GM21825 (cell line): ENCODE data around the gene METTL9.
A peak's percentile ranks its signal among the peaks of the same experiment; 100 is the strongest.
"Not testable (repeated sequence)": the region's sequence is repeated elsewhere in the genome, so short reads cannot be mapped to it uniquely, and the experiment has no call there.

Experiments used
- ATAC-seq: cut with Tn5 transposase; IDR thresholded peaks from one replicate; pipeline ENCODE4 v1.9.1; 2021; ENCODE audit warnings: mild to moderate bottlenecking, moderate library complexity; ENCODE audit not compliant: unreplicated experiment

The METTL9 gene

DNA sequence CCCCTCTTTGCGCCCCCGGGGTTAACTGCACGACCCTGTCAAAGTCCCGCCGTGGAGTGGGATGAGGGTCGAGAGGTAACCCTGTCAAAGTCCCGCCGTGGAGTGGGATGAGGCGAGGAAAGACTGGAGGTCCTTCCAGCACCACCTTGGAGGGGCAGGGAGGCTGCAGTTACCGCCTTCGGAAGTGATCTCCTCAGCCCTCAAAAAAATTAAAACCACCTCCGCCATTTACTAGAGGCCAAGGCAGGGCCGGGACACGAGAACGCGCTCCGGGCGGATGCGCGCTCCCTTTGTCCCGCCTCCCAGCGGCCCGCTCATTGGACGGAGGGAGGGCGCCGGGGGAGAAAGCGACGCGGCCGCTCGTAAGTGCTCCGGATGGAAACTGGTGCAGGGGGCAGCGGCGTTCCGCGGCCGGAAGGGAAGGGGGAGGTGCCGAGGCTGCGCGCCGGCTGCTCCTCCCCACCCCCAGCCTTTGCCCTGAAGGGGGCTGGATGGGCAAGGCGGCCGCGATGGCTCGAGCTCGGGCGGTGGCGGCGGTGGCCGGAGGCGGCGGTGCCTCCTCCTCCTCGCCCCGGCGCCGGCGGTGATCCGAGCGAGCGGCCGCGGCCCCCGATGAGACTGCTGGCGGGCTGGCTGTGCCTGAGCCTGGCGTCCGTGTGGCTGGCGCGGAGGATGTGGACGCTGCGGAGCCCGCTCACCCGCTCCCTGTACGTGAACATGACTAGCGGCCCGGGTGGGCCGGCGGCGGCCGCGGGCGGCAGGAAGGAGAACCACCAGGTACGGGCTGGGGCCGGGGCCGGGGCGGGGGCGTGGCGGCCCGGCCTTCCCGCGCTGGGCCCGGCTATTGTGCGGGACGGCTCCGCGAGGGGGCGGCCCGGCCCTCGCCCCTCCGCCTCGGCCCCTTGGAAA is at the start of gene METTL9:
Gene METTL9 (plus strand): TSS at position 456 of the 909 bp plus-strand sequence. CDS start 157 bp downstream, at position 613.
- ATAC-seq = peak; percentile 88

DNA sequence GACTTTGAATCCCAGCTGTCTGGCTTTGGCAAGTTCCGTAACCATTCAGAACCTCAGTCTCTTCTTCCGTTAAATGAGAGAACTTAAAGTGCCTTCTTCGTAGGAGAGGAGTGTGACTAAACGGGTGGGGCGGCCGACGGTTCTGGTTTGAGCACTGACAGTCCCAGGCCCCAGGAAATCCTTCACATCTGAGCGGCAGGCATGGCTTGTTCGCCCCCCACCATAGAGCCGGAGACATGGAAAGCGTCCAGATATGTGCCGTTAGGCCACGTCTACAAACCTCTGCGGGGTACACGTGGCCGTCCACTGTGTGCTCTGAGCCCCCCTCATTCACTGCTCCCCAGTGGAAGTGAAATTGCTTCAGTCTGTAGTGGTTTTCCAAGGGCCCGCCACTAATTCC is 49.4 kb upstream of the METTL9 start:
- not testable (repeated sequence) for ATAC-seq

DNA sequence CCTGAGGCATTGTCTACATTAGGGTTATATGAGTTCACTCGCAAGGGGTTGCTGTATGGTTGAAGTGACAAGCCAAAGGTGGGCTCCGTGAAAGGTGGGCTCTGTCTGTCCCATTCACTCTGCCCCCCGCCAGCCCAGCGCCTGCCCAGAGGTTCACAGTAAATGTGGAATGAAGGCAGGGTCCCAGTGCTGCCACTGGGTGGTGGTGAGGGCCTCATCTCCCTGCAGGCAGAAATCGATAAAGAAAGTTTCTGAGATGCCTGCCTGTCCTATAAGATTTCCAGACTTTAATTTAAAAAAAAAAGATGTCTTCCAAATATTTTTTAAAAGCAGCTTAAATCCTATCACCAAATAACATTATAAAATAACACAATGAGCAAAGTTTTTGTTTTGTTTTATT is 48.9 kb upstream of the METTL9 start:
- not testable (repeated sequence) for ATAC-seq

DNA sequence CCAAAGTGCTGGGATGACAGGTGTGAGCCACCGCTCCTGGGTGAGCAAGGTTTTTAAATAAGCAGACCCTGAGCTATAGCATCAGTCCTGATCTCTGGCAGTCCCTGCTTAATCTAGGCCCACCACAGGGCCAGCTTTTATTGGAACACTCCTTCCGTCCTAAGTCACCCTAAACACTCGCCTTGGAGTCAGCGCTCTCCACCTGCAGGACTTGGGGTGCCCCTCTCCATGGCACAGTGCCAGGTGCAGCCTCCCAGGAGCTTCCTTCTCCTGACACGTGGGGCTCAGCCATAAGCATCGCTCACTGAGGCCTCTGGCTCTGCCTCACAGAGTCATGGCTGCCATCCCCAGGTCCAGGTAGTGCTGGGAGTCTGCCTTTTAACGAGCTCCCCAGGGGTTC is 48.3 kb upstream of the METTL9 start:
- not testable (repeated sequence) for ATAC-seq

DNA sequence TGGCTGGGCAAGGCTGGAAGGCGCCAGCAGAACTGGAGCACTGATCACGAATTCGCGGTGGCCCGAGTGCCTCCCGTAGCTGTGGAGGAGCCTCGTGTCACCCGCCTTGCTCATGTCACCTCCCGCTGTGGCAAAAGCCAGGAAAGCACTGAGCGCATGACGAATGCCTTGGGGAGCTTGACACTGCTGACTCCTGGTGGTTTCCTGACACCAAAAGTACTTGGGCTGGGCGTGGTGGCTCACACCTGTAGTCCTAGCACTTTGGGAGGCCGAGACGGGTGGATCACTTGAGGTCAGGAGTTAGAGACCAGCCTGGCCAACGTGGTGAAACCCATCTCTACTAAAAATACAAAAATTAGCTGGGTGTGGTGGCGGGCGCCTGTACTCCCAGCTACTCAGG is 47.8 kb upstream of the METTL9 start:
- not testable (repeated sequence) for ATAC-seq

- not testable (repeated sequence) for ATAC-seq
Observed at GRCh38 chr16:21553481-21554296, 45.7 kb upstream of the METTL9 start.

GRCh38 chr16:21554795-21555585 is 44.4 kb upstream of the METTL9 start:
- peak; percentile 96 for ATAC-seq

- ATAC-seq = not testable (repeated sequence)
Observed at GRCh38 chr16:21555621-21556020, 43.8 kb upstream of the METTL9 start.

GRCh38 chr16:21556026-21556595 is 43.3 kb upstream of the METTL9 start:
- ATAC-seq = not testable (repeated sequence)

GRCh38 chr16:21556651-21557241 is 42.6 kb upstream of the METTL9 start:
- ATAC-seq = not testable (repeated sequence)

- ATAC-seq = no peak
Observed at GRCh38 chr16:21560462-21560861, 38.9 kb upstream of the METTL9 start.

DNA sequence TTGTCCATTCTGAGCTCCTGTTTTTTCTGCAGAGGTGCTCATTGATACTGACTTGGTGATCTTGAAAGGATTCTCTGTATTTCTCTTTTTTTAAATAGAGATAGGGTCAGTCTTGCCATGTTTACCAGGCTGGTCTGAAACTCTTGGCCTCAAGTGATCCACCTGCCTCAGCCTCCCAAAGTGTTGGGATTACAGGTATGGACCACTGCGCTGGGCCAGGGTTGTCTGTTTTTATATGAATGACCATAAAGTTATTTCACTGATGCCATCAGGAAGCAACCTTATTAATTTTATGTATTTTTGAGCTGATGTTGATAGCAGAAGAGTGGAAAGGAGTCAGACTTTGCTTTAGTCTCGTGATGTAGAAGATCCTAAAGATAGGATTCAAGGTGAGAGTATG is 35.7 kb upstream of the METTL9 start:
- no peak for ATAC-seq

- ATAC-seq = not testable (repeated sequence)
Observed at GRCh38 chr16:21564367-21564766, 35.0 kb upstream of the METTL9 start.

DNA sequence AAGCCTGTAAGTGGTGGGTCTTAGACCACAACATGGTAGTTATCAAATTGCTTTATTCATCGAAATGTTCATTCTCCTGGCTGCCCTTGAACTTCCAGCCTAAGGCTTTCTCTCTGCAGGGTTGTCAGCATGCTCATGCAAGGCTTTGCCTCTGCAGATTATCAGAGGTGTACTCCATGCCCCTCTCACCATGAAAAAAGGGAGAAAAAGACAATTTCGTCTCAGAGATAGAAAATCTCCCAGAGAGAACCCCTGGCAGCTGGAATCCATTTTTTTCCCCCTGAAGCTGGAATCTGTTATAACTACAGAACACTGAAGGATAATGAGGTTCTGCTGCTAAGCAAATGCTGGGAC is 33.9 kb upstream of the METTL9 start:
- no peak for ATAC-seq

- no peak for ATAC-seq
Observed at GRCh38 chr16:21565861-21566669, 33.3 kb upstream of the METTL9 start.

DNA sequence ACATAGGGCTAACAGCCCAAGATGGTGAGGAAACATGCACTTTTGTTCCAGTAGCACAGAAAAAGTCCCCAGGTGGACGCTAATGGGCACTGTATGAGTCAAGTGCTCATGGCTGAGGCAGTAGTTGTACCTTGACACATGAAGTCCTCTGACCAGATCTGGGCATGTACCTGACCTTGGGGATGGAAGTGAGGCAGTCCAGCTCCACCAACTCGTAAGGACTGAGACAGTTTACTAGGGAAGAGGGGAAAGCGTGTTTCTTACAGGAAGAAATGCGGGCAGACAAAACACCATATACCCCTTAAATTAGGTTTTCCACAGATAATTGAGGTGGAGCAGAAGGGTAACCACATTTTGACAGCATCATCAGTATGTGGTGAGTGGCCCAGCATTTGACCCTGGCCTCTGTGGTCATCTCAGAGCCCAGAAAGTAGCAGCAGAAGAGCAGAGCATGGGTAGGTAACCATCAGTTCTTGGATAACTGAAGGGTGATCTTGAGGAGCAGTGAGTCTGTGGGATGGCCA is 32.4 kb upstream of the METTL9 start:
- ATAC-seq = no peak

DNA sequence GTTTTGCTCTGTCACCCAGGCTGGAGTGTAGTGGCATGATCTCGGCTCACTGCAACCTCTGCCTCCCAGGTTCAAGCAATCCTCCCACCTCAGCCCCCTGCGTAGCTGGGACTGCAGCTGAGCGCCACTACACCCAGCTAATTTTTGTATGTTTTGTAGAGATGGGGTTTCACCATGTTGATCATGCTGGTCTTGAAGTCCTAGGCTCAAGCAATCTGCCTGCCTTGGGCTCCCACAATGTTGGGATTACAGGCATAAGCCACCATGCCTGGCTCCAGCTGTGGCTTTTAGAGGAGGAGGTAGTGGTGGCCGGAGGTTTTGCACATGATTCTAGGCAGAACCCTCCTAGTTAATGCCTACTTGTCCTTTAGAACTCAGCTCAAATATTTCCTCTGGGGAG is 31.9 kb upstream of the METTL9 start:
- not testable (repeated sequence) for ATAC-seq

DNA sequence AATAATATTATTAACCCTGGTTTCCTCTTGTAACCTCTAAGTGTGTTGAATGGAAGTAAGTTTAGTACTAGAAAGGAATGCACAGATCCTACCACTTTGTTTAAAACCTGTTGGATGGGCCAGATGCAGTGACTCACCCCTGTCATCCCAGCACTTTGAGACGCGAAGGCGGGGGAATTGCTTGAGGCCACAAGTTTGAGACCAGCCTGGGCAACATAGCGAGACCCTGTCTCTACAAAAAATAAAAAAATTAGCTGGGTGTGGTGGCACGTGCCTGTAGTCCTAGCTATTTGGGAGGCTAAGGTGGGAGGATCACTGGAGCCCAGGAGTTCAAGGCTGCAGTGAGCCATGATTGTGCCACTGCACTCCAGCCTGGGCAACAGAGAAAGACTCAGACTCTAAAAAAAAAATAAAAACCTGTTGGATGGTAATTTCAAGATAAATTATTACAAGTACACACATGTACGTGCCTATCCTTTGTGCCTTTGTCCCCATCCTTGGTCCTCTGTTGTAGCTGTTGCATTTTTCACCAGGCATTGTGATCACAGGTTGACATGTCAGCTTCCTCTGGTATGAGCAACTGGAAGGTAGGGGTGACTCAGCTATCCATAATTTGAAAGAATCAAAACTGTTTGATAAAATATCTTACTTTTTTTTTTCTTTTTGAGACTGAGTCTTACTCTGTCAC is 30.7 kb upstream of the METTL9 start:
- no peak for ATAC-seq

- no peak for ATAC-seq
Observed at GRCh38 chr16:21570676-21571017, 28.7 kb upstream of the METTL9 start.
